Measurements from ENCODE around the gene MYO3B. TPM values are rescaled to one million over a fixed set of nuclear protein-coding genes. Genes with fewer than 3 reads are reported as not detected.
"Not testable (repeated sequence)": the region's sequence is repeated elsewhere in the genome, so short reads cannot be mapped to it uniquely, and the experiment has no call there.

Gene MYO3B
- polyA plus RNA-seq, 2 of the 4 experiments (the other 2 are of a cell fraction): 0.01 TPM; not detected in 1

- H3K27ac ChIP-seq: no peak overlapping the region
- no peaks in the 10 kb centered on the region for H3K4me1 ChIP-seq
- no peaks in the 10 kb centered on the region for H3K9me3 ChIP-seq
- TF ChIP-seq GATA3 (IDR thresholded peaks at IDR 0.05; ENCODE audit: borderline replicate concordance) (no peak), SREBF2 (IDR thresholded peaks at IDR 0.05) (no peak), ZC3H11A (IDR thresholded peaks at IDR 0.05) (no peak), NR3C1 (IDR thresholded peaks at IDR 0.05) (no peak), FOXS1 (CRISPR knock-in tag; IDR thresholded peaks at IDR 0.05) (no peak), RFX5 (IDR thresholded peaks at IDR 0.05) (no peak), MAFK (IDR thresholded peaks at IDR 0.05; ENCODE audit: partially characterized antibody) (no peak), HES2 (IDR thresholded peaks at IDR 0.05) (no peak), PHF8 (IDR thresholded peaks at IDR 0.05; ENCODE audit: borderline replicate concordance, low read depth) (no peak), POLR2A (IDR thresholded peaks at IDR 0.05; ENCODE audit: low read length) (no peak), NPAS2 (CRISPR knock-in tag; IDR thresholded peaks at IDR 0.05; ENCODE audit: borderline replicate concordance) (no peak), JUNB (IDR thresholded peaks at IDR 0.05) (no peak)
- TF ChIP-seq, protein P1, sequence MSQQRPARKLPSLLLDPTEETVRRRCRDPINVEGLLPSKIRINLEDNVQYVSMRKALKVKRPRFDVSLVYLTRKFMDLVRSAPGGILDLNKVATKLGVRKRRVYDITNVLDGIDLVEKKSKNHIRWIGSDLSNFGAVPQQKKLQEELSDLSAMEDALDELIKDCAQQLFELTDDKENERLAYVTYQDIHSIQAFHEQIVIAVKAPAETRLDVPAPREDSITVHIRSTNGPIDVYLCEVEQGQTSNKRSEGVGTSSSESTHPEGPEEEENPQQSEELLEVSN (IDR thresholded peaks at IDR 0.05; ENCODE audit: borderline replicate concordance, low read depth): no peak
- no peak for ATAC-seq
- no peak for DNase-seq (ENCODE audit: low read depth in 1 of 2, low spot score in 1 of 2)
- ChIA-PET CTCF (no interaction called here), POLR2A (no interaction called here)
- H3K4me2 ChIP-seq: no peak overlapping the region
- WGBS (ENCODE audit: missing lambda C conversion rate): 34% methylated on average over 2 of the region's 2 CpGs
- FAIRE-seq: no peak
- no peak overlapping the region for H3K4me3 ChIP-seq
Observed at GRCh38 chr2:170262343-170262742, 84.4 kb downstream of the MYO3B start.

GRCh38 chr2:170262806-170263205 is 84.9 kb downstream of the MYO3B start:
- WGBS (ENCODE audit: missing lambda C conversion rate): 53% methylated on average over 4 of the region's 4 CpGs
- ChIA-PET CTCF (no interaction called here), POLR2A (no interaction called here)
- no peak for DNase-seq (ENCODE audit: low read depth in 1 of 2, low spot score in 1 of 2)
- no peak overlapping the region for H3K4me3 ChIP-seq
- no peak overlapping the region for H3K4me2 ChIP-seq
- H3K4me1 ChIP-seq: no peaks in the 10 kb centered on the region
- TF ChIP-seq BHLHE40 (IDR thresholded peaks at IDR 0.05; ENCODE audit: low read depth, low read length): no peak
- no peak for TF ChIP-seq MAZ (IDR thresholded peaks at IDR 0.05; ENCODE audit: borderline replicate concordance, low read depth, low read length)
- no peak for TF ChIP-seq GATA3 (IDR thresholded peaks at IDR 0.05; ENCODE audit: borderline replicate concordance)
- no peak for TF ChIP-seq HOXB13 (CRISPR knock-in tag; IDR thresholded peaks at IDR 0.05; ENCODE audit: low read depth)
- TF ChIP-seq RNF2 (IDR thresholded peaks at IDR 0.05; ENCODE audit: borderline replicate concordance, low read depth): no peak
- no peak for TF ChIP-seq EP300 (IDR thresholded peaks at IDR 0.05)
- TF ChIP-seq, protein P1 (IDR thresholded peaks at IDR 0.05; ENCODE audit: borderline replicate concordance, low read depth): no peak
- ATAC-seq: no peak
- no peak for FAIRE-seq
- H3K9me3 ChIP-seq: no peaks in the 10 kb centered on the region
- no peak overlapping the region for H3K27ac ChIP-seq

DNA sequence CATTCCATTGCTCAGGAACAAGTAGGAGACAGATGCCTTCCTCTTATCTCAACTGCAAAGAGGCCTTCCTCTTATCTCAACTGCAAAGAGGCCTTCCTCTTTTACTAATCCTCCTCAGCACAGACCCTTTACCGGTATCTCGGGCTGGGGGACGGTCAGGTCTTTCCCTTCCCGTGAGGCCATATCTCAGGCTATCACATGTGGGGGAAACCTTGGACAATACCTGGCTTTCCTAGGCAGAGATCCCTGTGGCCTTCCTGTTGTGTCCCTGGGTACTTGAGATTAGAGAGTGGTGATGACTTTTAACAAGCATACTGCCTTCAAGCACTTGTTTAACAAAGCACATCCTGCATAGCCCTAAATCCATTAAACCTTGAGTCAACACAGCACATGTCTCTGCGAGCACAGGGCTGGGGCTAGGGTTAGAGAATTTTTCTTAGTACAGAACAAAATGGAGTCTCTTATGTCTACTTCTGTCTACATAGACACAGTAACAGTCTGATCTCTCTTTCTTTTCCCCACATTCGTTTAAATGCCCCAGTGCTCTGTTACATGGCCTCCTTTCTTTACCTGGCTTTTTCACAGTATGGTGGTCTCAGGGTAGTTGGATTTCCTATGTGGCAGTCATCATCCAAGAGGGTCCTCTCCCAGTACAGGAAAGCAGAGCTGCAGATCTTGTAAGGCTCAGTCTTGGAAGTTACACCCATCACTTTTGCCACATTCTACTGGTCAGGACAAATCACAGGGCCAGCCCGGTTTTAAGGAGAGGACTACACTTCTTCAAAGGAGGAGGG is 86.0 kb downstream of the MYO3B start:
- H3K9me3 ChIP-seq; CTCF ChIA-PET; H3K27ac ChIP-seq; H3K4me2 ChIP-seq; ATAC-seq; DNase-seq (ENCODE audit: low read depth in 1 of 2, low spot score in 1 of 2); POLR2A ChIA-PET; FAIRE-seq; H3K4me3 ChIP-seq; H3K4me1 ChIP-seq: not testable (repeated sequence)
- 28% methylated on average over 7 of the region's 7 CpGs for WGBS (ENCODE audit: missing lambda C conversion rate)

GRCh38 chr2:170264522-170264860 is 86.5 kb downstream of the MYO3B start:
- ChIA-PET POLR2A (no interaction called here), CTCF (no interaction called here)
- TF ChIP-seq CEBPB (IDR thresholded peaks at IDR 0.05): no peak
- TF ChIP-seq RFX5 (IDR thresholded peaks at IDR 0.05): no peak
- Histone ChIP-seq H3K4me2 (no peak overlapping the region), H3K4me1 (no peaks in the 10 kb centered on the region), H3K27ac (no peak overlapping the region), H3K9me3 (no peaks in the 10 kb centered on the region), H3K4me3 (no peak overlapping the region)
- DNase-seq (ENCODE audit: low read depth in 1 of 2, low spot score in 1 of 2): no peak
- 13% methylated on average over 2 of the region's 2 CpGs for WGBS (ENCODE audit: missing lambda C conversion rate)
- ATAC-seq: no peak
- FAIRE-seq: no peak
